Measurements from ENCODE around the gene RERE. TPM values are rescaled to one million over a fixed set of nuclear protein-coding genes. Genes with fewer than 3 reads are reported as not detected.

Gene RERE
- total and polyA plus RNA-seq, 12 donors: 46.5 to 163 (median 139) TPM

GRCh38 chr1:8663915-8664329, 153.5 kb downstream of the RERE start:
- H3K4me3 ChIP-seq: peak overlapping the region in 2 of 10 donors; percentile 4

GRCh38 chr1:8663090-8663802, 154.2 kb downstream of the RERE start:
- intact Hi-C loops (cut with DNase I): loop anchor here in 1 of 10 donors (10.0 kb wide), 1 partner anchor 258 kb away; no protein-coding TSS in a partner anchor
- Histone ChIP-seq H3K27ac (peak overlapping the region in 8 of 10 donors; percentile 17 to 78 (median 42)), H3K36me3 (no peaks in the 10 kb centered on the region), H3K4me3 (peak overlapping the region in 1 of 10 donors; percentile 4), H3K4me1 (peaks cover 23 to 100% (median 92%) of the 10 kb centered on the region in 9 donors), H3K9me3 (no peaks in the 10 kb centered on the region), H3K27me3 (no peaks in the 10 kb centered on the region)
- no peak for TF ChIP-seq CTCF (IDR thresholded peaks at IDR 0.05)
- DNase-seq (no peak), ATAC-seq (no peak)
- WGBS, 2 donors: 83 to 88% methylated on average over 4 of the region's 4 CpGs

More at GRCh38 chr1:8663915-8664329, 153.5 kb downstream of the RERE start:
- WGBS, 2 donors: 32 to 42% methylated on average over 2 of the region's 2 CpGs
- H3K4me1 ChIP-seq: peaks cover 23 to 98% (median 93%) of the 10 kb centered on the region in 9 donors
- DNase-seq (peak in 1 of 2 donors; percentile 42), ATAC-seq (peak in 7 of 8 donors; percentile 44 to 73 (median 65))
- H3K36me3 ChIP-seq: no peaks in the 10 kb centered on the region
- intact Hi-C loops (cut with DNase I): loop anchor here in 1 of 10 donors (10.0 kb wide), 1 partner anchor 259 kb away; no protein-coding TSS in a partner anchor
- H3K27me3 ChIP-seq: no peaks in the 10 kb centered on the region
- no peaks in the 10 kb centered on the region for H3K9me3 ChIP-seq
- no peak for TF ChIP-seq CTCF (IDR thresholded peaks at IDR 0.05)
- H3K27ac ChIP-seq: peak overlapping the region in 9 of 10 donors; percentile 2 to 78 (median 35)

GRCh38 chr1:8662380-8663072, 154.9 kb downstream of the RERE start:
- intact Hi-C loops (cut with DNase I): loop anchor here in 1 of 10 donors (10.0 kb wide), 1 partner anchor 258 kb away; no protein-coding TSS in a partner anchor
- Histone ChIP-seq H3K4me1 (peaks cover 20 to 96% (median 85%) of the 10 kb centered on the region in 9 donors), H3K27ac (peak overlapping the region in 9 of 10 donors; percentile 38 to 79 (median 73)), H3K9me3 (no peaks in the 10 kb centered on the region), H3K36me3 (no peaks in the 10 kb centered on the region), H3K4me3 (no peak overlapping the region), H3K27me3 (no peaks in the 10 kb centered on the region)
- no peak for TF ChIP-seq CTCF (IDR thresholded peaks at IDR 0.05)
- no peak for ATAC-seq
- DNase-seq: no peak
- 93 to 97% methylated on average over 4 of the region's 4 CpGs for WGBS, 2 donors
